Right lung (tissue), 5 donors: Measurements from ENCODE around the gene ALLC. TPM values are rescaled to one million over a fixed set of nuclear protein-coding genes. Genes with fewer than 3 reads are reported as not detected.
A peak's percentile ranks its signal among the peaks of the same experiment; 100 is the strongest.

Source experiments
- DNase-seq, 2 donors: peaks; one replicate each; pipeline ENCODE4 v3.0.0-alpha.2; 2013
- polyA plus RNA-seq, 5 donors: library from polyadenylated mRNA; unstranded; fragments of 120-200 nt; gene quantifications; one replicate each; pipeline versions ENCODE4 v1.2.1 to v1.2.3, GENCODE V29; 2013; ENCODE audit warnings: inconsistent platforms in 1 of 5, low replicate concordance in 1 of 5; ENCODE audit not compliant: insufficient read length in 5 of 5, insufficient read depth in 1 of 5

The ALLC gene
- polyA plus RNA-seq, 5 donors: not detected

DNA sequence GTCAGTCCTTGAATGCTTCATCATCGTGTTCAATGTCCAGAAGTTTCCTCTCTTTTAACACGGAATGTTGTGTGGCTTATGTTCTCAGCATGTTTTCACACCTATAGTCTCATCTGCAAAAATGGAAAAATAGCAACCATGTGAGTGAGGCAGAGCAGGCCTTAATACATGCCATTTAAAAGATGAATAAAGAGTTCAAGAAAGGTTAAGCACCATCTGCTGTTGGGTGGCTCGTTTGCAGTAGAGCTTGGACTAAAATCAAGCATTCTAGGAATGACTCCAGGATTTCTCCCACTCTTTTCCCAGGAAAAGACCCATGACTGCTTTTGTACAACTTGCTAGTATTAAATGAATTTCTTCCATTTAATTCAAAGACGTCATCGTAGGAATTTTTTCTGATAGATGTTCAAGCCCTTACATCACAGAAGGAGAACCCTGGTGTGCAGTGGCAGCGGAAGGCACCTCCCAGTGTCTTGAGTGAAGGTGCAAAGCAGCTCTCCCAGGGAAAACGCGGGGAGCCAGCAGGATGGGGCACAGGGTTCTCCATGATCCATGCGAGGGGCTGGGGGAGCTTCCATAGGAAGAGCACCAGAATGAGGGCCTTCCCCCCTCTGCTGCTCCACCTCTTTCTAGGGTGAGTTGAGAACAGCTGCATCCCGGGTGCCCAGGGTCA lies 55.0 kb downstream of the ALLC start:
- DNase-seq: peak; percentile 44 to 45

DNA sequence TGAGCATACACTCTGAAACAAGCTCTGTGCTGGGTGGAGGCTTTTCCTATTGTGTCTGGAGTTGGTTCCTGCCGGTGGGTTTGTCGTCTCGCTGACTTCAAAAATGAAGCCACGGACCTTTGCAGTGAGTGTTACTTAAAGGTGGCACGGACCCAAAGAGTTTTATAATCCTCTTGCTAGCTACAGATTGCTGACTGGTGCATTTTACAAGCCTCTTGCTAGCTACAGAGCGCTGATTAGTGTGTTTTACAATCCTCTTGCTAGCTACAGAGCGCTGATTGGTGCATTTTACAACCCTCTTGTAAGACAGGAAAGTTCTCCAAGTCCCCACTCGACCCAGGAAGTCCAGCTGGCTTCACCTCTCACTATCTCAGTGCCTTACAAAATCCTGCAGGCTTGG lies 60.7 kb downstream of the ALLC start:
- DNase-seq: no peak

DNA sequence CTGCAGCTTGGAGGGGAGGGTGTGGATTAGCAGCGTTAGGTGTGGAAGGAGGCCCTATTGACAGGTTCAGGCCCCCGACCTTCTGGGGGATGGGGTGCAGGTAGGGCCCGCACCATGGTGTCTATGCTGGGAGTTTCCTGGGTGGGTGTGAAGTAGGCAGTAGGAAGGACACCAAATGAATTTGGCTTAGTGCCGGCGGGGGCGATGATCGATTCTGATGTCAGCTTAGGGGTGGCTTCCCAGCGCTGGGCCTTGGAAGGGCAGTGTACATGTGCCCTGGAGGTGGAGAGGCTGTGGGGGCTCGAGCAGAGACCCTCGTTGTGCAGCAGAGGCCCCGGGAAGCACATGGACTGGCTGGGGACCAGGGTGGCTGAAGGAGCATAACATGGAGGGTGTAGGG lies 67.0 kb downstream of the ALLC start:
- DNase-seq: no peak

DNA sequence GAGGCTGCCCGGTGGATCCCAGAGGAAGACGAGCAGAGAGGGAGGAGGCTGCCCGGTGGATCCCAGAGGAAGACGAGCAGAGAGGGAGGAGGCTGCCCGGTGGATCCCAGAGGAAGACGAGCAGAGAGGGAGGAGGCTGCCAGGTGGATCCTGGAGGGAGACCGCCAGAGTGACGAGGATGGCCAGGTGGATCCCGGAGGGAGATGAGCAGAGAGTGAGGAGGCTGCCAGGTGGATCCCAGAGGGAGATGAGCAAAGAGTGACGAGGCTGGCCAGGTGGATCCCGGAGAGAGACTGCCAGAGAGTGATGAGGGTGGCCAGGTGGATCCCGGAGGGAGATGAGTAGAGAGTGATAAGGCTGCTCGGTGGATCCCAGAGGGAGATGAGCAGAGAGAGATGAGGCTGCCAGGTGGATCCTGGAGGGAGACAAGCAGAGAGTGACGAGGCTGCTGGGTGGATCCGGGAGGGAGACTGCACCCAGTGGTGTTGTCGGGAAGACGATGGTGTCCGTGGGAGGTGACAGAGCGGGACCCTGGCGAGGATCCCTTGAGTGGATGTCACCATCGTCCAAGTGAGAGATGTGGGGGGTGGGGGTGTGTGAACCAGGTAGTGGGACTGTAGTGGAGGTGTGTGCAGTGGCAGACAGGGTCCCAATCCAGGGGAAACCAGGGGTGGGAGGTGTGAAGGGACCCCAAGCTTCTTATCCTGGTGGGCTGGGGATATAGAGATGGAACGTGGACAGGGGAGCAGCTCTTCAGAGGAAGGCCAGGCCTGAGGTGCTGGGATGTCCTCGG lies 67.7 kb downstream of the ALLC start:
- DNase-seq: no peak

DNA sequence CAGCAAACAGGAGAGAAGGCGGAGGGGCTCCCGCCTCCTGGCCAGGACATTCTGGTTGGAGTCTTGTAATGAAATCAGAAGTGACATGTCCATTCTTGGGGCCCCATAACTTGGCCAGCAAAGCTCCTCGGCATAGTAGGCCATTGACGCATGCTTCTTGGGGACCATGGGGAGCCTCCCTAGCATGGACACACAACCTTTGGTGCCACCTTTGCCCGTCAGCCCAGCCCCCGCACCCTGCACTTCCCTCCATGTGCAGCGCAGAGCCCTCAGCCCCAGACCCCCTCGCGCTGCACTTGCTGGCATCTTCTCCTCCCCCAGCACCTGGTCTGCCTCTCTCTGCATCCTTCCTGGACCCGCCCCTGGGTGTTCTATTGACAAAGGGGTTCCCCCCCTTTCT lies 68.5 kb downstream of the ALLC start:
- DNase-seq: no peak

DNA sequence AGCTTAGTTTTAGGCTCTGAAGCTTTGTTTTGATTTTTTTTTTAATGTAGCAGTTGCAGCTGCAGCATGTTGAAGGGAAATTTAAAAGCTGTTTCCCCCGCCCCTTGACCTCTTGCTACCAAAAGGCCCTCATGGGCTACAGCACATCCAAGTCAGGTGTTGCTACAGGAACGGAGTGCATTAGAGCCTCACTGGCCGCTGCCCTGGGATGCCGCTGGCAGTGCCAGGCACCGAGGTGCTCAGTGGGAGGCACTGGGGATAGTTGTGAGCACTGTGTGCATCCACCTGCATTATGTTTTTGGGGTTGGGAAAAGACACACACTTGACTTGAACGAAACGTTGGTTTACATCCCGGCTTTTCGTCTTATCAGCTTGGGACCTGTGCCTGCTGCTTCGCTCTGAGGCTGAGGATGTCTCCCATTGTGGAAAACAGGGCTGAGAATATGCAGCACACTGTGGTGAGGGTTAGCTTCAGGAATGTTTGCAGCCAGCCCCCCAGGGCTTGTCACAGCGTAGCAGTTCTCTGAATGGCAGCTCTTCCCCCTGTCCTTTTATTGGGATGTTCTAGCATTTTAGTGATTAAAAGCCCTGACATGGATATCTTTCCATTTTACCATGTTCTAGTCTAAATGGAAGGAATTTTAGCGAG lies 69.5 kb downstream of the ALLC start:
- no peak for DNase-seq

DNA sequence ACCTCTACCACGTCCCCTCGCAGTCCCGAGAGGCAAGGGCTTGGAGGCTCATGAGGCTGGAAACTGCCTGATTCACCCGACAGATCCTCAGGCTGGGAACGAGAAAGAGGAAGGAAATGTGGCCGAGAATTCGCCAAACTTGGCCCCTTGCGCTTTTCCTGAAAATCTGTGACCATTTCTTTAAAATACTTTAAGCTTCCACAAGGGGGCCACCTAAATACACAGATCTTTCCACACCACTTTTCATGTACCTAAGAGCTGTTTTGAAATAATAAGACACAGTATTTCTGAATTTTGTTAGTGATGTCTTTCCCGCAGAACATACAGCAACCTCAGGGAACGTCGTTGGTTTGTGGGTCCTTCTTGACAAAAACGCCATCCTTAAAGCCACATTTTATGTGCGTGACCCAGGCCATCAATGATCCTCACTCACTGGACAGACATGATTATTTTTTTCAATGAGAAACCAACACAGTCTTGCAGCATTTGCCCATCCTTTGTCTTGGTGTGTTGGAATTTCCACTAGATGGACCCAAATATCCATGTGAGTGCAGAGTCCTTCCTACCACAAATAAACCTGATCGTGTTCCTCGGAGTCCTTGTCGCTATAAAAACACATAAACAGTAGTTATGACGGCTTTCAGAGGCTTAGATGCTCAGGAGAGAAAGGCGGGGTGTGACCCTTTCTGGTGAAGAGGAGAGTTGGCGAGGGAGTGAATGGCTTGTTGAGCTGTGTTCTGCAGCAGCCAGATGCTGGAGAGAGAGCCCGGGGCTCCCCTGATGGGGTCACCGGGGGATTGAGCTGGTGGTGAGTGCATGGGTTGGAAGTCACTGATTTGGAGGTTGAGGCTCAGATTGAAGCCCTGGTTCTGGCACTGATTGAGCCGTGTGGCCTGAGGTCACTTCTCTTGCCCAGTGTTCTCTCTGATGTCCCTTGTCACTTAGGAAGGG lies 70.4 kb downstream of the ALLC start:
- DNase-seq: peak; percentile 56 to 70

DNA sequence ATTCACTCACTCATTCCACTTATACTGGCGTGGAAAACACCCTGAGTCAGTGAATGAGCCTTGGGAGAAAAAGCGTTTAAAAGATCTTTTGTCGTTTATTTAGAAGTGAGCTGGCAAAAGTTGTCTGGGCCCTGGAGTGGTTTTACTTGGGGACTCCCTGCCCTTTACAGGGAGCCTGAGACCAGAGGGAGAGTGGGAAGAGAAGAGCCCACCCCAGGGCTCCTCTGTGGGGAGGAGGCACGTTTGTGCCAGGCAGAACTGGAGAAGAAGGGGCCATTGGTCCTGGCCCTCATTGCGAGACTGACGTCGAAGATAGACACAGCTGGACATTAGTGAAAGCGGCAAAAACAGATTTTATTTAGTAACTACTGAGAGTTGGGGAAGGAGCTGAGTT lies 71.1 kb downstream of the ALLC start:
- DNase-seq: no peak

DNA sequence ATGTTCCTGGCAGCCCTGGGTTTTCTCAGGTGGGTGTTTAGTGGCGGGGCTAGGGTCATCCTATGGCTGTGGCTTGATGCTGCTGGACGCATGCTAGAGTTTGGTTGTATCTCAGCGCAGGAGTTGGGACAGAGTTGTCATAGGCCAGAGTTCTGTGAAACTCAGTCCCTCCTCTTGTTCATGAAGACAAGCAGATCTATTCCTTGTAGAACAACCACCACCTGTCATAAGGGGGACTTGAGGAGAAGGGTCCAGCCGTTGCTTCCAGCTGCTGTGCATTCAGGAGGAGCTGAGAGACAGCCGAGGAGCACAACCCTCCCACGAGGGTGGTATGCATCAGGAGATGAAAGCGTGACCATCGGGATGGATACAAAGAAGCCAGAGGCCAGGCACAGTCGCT lies 71.8 kb downstream of the ALLC start:
- DNase-seq: no peak

DNA sequence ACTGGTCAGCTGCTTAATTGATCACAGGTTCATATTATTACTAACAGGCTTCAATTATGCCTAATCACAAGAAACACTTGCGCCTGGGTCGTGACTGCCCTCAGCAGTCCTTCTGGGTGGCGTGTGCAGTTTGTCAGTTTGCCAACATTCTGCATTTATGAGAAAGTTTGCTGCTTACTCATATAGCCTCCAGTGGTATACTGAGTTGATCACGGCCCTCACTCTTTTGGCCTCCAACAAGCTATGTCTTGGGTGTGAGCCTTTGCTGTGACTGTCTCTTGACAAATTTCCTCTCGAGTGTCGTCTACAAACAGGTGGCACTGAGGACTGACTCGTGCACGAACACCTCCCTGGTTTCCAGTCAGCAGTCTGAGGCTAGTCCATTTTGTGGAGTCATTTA lies 72.6 kb downstream of the ALLC start:
- no peak for DNase-seq

DNA sequence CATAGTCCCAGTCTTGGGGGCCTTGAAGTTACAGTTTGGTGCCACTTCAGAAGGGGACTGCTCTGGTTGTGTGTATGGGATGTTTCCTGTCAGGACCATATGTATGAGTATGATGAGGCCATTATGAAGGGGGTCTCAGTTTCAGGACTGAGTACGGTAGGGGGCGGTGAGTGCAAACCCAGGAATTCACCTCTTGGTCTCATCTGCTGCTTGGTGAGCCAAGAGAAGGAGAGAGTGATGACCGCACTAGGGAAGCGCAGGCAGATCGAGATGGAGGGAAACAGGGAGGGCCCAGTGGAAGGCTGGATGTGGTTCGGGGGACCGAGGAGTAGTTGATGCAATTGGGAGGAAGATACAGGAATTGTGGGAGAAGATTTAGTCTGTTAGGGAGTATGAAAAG lies 73.8 kb downstream of the ALLC start:
- DNase-seq: no peak

DNA sequence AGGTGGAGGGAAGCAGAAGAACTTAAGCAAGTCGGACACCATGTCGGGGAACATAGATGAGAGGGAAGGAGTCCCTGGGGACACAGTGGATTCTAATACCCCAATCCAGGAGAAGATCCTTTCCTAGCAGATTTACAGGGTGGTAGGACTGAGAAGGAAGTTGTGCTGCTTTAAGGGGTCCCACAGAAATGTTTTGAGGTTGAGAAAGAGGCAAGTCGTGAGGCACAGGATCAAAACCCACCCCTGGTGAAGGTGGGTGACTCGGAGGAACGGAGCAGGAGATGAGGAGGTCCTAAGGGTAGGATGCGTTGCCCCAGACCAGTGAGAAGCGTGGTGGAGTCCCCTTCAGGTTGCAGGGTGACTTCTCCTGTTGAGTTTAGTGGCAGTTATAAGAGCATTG lies 78.1 kb downstream of the ALLC start:
- no peak for DNase-seq

DNA sequence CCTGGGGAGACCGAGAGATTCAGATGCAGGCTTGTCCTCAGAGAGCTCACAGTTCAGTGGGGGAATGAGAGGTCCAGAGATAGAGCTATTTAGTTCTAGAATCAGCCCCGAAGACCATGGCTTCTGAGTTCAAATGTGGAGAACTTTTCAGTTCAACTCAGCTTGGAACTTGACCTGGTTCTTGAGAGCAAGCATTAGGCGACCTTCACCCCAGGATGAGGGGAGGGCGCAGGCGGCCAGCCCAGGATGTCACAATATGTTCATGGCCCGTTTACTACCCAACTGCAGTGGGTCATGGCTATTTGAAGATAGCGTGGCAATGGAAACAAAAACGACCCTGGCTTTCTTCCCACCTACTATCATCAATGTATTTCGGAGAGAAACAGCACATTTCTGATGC lies 79.1 kb downstream of the ALLC start:
- DNase-seq: no peak

DNA sequence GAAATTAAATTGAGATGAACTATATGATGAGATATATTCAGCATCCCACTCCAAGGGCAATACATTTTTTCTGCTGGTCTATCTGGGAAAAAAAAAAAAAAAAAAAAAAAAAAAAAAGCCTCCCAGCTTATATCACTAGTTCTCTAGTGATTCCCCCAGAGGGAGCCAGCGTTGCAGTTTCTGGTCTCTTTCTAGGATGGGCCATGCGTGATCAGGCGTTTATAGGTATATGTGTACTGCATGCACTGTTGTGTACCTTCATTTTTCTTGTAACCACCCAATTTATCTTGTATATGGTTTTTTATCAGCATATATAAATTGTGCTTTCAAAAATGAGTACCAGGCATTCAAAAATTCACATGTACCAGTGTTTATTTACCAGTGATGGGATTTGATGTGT lies 80.5 kb downstream of the ALLC start:
- DNase-seq: no peak

DNA sequence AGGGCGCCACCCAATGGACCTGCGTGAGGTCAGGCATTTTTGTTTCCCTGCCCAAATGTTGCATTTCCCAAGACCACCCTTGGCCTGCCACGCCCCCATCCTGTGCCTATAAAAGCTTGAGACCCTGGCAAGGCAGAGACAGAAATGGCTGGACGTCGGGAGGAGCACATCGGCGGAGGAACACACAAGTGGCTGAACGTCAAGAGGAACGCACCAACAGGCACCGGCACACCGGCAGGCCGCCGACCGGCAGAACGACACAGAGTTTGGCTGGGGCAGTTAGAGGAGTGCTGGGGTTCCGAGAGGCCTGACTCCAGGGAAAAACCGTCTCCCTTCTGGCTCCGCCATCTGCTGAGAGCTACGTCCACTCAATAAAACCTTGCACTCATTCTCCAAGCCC lies 81.3 kb downstream of the ALLC start:
- DNase-seq: no peak

DNA sequence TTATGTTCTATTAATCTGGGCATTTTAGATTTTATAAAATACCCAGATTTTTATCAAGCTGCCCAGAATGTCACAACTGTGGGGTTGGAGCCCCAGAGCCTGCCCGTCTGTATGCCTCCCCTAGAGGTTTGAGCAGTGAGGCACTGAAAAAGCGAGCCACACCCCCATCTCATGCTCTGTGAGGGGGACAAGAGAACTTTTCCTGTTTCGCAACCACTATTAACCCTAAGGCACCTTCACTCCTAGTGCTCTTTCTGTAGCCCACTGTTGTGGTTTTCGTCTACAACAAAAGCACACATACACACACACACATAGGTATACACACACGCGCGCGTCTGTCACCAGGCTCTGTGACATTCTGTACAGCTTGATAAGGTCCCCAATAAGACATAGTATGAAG lies 83.4 kb downstream of the ALLC start:
- no peak for DNase-seq

DNA sequence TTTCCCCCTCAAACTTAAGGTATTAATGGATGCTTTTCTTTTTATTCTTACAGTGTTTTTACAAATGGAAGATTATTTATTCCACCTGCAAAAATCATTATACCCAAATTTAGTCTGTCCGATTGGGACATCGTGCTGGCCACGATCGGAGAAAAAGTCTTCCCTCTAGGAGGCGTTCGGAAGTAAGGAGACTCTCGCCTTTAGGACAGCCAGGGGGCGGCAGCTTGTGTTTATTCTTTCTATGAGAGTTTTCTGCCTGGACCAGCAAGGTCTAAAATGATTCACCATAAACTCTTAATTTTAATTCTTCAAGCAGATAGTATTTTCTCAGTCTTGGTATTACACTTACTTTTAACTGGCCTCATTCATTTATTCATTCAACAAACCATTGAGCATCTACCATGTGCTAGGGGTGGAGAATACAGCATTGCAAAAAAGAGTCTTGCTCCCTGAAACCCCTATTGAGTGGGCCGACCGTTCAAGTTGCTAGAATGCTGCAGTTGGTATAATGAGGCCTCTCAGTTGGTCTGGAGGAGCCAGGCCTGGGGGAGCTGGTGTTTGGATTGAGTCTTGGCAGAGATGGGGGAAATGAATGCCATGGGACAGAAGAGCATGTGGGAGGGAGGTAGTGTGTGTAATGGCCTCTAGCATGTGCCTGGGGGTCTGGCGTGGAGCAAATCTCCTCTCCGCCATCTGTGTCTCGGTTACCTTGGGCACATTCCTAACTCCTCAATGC lies 84.0 kb downstream of the ALLC start:
- DNase-seq: no peak

DNA sequence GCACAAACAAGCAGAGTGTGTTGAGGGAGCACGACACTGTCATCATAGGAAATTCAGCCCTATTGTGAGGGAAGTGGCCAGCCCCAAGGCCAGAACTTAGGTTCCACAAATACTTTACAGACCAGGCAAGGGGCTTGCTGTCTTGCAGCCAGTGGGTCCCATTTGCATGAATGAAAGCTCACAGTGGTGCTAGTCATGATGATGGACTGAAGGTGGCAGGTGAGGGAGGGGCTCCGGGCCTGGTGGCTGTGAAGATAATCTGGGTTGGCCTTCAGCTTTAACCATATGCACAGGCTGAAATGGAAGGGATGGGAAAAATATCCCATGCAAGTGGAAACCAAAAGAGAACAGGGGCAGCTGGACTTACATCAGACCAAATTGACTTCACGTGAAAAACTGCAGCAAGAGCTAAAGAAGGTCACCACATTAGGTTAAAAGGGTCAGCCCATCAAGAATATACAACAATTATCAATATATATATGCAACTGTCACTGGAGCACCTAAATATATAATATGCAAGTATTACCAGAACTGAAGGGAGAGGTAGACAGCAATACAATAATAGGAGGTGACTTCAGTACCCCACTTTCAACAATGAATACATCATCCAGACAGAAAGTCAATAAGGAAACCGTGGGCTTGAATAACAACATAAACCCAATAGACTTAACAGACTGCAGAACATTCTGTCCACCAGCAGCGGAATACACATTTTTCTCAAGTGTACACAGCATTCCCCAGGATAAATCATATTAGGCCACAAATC lies 84.9 kb downstream of the ALLC start:
- DNase-seq: no peak

DNA sequence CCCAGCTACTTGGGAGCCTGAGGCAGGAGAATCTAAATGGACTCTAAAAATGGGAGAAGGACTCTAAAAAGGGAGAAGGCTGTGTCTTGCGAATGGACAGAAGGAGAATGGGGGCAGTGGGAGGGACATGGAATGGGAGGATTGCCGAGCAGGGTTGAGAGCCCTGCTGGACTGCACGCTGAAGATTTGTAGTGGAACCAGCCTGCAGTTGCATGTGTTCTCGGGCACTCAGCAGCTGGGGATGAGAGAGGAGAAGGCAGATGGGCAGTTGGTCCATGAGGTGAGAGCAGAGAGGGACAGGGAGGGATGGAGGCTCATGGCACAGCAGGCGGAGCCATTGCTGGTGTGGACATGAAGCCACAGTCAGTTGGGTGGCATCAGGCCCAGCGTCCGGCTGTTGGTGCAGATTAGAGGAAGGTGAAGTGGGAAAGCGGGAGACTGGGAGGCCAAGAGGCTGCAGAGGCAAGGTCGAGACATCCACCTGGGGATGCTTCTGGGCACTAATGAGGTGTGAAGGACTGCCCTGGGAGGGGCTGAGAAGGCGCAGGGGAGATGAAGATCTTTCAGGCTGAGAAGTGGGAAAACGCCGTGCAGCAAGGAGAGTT lies 86.1 kb downstream of the ALLC start:
- no peak for DNase-seq

DNA sequence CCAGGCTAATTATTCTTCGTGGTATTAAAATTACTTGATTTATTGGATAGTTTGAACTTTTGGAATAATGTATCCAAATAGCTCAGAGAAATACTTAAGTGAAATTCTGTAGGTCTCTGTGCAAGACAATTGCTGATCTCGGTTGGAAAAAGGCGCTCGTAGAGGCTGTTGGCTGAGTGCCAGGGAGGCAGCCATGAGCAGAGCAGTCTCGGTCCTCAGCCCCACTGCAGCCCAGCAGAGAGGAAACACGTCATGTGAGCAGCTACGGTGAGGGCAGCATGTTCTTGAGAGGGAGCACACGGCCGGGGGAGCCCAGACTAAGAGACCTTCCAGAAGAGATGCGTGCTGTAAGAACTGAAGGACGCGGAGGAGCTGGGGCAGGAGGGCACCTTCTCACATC lies 87.9 kb downstream of the ALLC start:
- no peak for DNase-seq
